ENCODE measurements around the gene BRCA2.
"Not testable (repeated sequence)": the region's sequence is repeated elsewhere in the genome, so short reads cannot be mapped to it uniquely, and the experiment has no call there.

The BRCA2 gene

GRCh38 chr13:32310134-32310706 lies 5.1 kb upstream of the BRCA2 start:
- peak; percentile 48 to 72 (median 62) for DNase-seq

DNA sequence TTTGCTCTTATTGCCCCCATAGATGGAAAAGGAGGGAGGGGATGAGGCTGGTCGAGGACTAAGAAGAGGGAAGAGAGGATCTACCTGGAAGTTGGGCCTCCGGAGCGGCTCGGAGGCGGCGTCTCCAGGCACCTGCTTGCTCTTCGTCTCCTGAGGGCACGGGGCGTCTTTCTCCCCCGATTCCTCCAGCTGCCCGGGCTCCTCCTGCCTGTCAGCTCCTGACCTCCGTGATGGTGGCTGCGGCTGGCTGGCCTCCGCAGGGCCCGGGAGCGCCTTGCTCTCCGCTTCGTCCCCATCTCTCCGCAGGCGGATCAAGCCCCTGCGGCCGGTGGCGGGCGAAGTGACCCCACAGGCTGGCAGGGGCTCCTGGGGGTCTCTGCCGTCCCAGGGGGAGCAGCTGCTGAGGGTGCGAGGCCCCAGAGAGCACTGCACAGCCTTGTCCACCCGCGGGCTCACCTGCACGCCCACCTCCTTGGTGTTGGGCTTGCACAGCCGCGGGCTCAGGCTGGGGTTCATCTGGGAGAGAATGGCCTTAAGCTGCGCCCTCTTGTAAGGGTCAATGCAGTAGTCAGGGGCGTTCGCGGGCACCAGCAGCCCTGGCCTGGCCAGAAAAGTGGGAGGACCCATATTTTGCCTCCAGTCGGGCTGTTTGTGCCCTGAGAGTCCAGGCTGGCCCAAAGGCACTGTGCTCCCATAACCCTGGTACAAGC lies 4.0 kb upstream of the BRCA2 start:
- DNase-seq = no peak

- peak; percentile 81 to 88 (median 88) for DNase-seq
These were observed 754 bp upstream of the BRCA2 start for GRCh38 chr13:32314271-32315237.

- no peak for DNase-seq
These were observed 676 bp downstream of the BRCA2 start for GRCh38 chr13:32316028-32316339.

DNA sequence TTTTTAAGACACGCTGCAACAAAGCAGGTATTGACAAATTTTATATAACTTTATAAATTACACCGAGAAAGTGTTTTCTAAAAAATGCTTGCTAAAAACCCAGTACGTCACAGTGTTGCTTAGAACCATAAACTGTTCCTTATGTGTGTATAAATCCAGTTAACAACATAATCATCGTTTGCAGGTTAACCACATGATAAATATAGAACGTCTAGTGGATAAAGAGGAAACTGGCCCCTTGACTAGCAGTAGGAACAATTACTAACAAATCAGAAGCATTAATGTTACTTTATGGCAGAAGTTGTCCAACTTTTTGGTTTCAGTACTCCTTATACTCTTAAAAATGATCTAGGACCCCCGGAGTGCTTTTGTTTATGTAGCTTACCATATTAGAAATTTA lies 1.2 kb downstream of the BRCA2 start:
- peak in 3 of 4 experiments; percentile 40 to 63 (median 55) for DNase-seq

GRCh38 chr13:32317716-32318465 lies 2.6 kb downstream of the BRCA2 start:
- DNase-seq = peak; percentile 29 to 81 (median 64)

DNA sequence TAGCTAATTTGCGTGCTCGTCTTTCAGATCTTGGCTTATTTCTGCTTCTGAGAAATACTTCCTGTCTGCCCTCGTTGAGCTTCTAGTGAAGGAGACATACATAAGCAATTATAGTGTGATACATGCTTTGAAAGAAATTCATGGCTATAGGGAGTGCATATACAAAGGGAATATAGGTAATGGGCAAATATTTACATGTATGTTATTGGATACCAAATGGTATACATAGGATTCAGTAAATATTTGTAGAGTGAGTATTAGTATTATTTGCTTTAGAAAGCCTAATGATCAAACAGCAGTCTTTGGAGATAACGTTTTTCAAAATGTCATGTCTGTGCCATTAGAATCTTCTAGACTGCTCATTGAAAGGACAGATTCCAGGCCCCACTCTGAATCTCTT lies 5.2 kb downstream of the BRCA2 start:
- no peak for DNase-seq

DNA sequence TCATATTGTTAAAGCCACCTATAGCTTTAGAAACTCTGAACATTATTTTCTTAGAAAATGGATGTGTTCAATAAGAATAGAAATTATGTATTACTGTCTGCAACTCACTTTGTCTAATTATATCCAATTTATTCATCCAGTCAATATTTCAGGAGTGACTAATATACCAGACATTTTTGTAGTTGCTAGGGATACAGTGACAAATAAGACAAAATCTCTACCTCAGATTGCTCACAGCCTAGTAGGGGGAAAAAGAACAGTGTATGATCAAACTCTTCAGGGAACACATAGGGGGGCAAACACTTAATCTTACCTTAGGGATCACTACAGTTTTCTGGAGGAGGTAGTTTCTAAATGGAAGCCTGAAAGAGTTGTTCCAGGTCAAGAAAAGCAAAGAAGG lies 8.6 kb downstream of the BRCA2 start:
- no peak for DNase-seq

DNA sequence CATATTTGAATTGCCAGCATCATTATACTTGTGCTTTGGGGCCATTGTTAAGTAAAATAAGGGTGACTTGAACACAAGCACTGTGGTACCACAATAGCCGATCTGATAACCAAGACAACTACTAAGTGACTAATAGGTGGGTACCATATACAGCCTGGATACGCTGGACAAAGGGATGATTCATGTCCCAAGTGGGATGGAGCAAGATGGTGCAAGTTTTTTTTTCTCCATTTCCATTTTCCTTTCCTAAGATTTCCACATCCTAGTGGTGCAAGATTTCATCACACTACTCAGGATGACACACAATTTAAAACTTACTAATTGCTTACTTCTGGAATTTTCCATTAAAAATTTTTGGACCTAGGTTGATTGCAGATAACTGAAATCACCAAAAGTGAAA lies 15.1 kb downstream of the BRCA2 start:
- DNase-seq = no peak

DNA sequence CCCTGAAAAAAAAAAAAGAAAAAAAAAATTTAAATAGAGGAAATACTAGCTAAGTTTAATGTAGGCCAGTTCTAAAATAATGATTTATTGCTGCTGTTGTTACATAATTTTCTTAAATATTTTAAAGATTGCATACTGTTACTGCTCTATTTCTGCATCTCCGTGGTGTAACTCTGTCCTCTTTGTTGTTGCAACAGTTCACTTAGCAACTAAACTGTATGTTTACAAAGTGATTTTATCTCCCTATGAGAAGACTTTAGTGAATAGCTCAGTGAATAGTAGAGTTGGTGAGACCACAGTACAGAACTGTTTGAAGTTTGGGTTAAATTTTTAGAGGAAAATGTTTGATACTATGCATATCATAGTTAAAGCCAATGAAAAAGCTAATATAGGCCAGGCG lies 19.4 kb downstream of the BRCA2 start:
- DNase-seq = peak in 2 of 4 experiments; percentile 14 to 22

DNA sequence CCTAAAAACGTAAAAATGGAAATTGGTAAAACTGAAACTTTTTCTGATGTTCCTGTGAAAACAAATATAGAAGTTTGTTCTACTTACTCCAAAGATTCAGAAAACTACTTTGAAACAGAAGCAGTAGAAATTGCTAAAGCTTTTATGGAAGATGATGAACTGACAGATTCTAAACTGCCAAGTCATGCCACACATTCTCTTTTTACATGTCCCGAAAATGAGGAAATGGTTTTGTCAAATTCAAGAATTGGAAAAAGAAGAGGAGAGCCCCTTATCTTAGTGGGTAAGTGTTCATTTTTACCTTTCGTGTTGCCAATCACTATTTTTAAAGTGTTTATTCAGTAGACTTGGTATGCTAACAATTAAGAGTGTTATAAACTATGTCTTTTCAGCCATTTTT lies 25.6 kb downstream of the BRCA2 start:
- DNase-seq = peak; percentile 13 to 73 (median 38)

GRCh38 chr13:32347651-32348050 lies 32.3 kb downstream of the BRCA2 start:
- DNase-seq = no peak

GRCh38 chr13:32350839-32351441 lies 35.6 kb downstream of the BRCA2 start:
- not testable (repeated sequence) for DNase-seq

DNA sequence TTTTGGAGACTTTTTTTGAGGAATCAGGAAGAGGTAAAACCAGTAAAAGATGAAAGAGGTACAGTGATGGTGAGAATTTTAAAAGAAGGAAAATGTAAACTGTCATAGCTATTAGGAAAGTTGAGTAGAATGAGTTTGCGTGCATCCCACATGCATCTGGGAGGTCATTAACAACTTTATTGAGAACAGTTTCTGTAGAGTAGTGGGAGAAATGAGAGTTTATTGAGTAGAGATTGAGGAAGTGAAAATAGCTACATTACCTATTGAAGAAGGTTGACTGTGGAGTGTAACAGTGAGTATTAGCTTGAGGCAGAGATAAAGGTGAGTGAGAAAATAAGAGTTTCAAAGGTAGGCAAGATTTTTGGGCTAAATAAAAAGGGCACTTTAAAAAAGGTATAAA lies 38.7 kb downstream of the BRCA2 start:
- DNase-seq = no peak

DNA sequence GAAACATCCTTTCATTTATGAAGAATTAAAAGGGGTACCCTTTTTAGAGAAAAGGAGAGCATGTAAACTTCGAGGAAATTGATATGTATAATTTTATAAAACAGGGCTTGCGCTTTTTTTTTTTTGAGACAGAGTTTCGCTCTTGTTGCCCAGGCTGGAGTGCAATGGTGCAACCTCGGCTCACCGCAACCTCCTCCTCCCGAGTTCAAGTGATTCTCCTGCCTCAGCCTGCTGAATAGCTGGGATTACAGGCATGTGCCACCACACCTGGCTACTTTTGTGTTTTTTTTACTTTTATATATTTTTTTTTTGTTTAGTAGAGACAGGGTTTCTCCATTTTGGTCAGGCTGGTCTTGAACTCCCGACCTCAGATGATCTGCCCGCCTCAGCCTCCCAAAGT lies 40.6 kb downstream of the BRCA2 start:
- not testable (repeated sequence) for DNase-seq

DNA sequence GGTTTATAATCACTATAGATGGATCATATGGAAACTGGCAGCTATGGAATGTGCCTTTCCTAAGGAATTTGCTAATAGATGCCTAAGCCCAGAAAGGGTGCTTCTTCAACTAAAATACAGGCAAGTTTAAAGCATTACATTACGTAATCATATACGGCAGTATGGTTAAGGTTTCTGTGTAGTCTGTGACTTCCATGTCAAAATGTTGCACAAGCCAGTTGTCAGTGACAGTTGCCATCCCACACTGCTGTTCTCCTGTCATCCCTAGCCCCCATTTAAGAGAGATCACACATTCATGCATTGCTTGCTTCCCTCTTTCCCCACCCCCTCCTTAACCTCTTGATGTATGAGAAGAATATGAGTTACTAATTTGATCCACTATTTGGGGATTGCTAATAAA lies 47.3 kb downstream of the BRCA2 start:
- DNase-seq = peak; percentile 17 to 57 (median 34)

GRCh38 chr13:32370805-32371204 lies 55.5 kb downstream of the BRCA2 start:
- DNase-seq = peak in 1 of 4 experiments; percentile 5

GRCh38 chr13:32376642-32377415 lies 61.5 kb downstream of the BRCA2 start:
- no peak for DNase-seq

GRCh38 chr13:32378012-32378411 lies 62.7 kb downstream of the BRCA2 start:
- DNase-seq = no peak

- DNase-seq = peak in 3 of 4 experiments; percentile 25 to 46 (median 29)
These were observed 66.2 kb downstream of the BRCA2 start for GRCh38 chr13:32381539-32381938.

GRCh38 chr13:32383836-32384618 lies 68.7 kb downstream of the BRCA2 start:
- DNase-seq = no peak
